Kidney (tissue), 22 donors: Measurements from ENCODE around the gene CPT2. TPM values are rescaled to one million over a fixed set of nuclear protein-coding genes. Genes with fewer than 3 reads are reported as not detected.

Source experiments
- DNase-seq, 5 donors: peaks; one replicate each; pipeline ENCODE4 v3.0.0-alpha.2; 2013 to 2020
- FAIRE-seq: peaks from 2 replicates; lab custom pipeline; 2012; peaks lifted over from hg19 to GRCh38; lab: Jason Lieb, UNC
- H3K27ac ChIP-seq, 2 donors: one replicate each; pipeline ENCODE4 v1.7.0; 2013; ENCODE audit warnings: low read depth in 2 of 2, low read length in 2 of 2, inconsistent platforms in 1 of 2
- H3K27me3 ChIP-seq: one replicate; pipeline ENCODE4 v1.7.1; 2013; ENCODE audit warnings: low read length, inconsistent platforms; ENCODE audit not compliant: control insufficient read depth, insufficient read depth
- H3K36me3 ChIP-seq, 3 donors: one replicate each; pipeline versions ENCODE4 v1.7.0 to v1.7.1; 2013; ENCODE audit warnings: low read length in 3 of 3, control low read depth in 1 of 3, inconsistent platforms in 1 of 3; ENCODE audit not compliant: insufficient read depth in 3 of 3, control insufficient read depth in 2 of 3
- H3K4me1 ChIP-seq, 3 donors: one replicate each; pipeline versions ENCODE4 v1.7.0 to v1.7.1; 2013; ENCODE audit warnings: low read length in 3 of 3, inconsistent platforms in 1 of 3, low read depth in 1 of 3; ENCODE audit not compliant: control insufficient read depth in 2 of 3, insufficient read depth in 2 of 3
- H3K4me3 ChIP-seq, 3 donors: one replicate each; pipeline versions ENCODE4 v1.7.0 to v1.8.1; 2013; ENCODE audit warnings: low read length in 3 of 3, control low read depth in 1 of 3, inconsistent platforms in 1 of 3
- H3K9ac ChIP-seq, 3 donors: one replicate each; pipeline versions ENCODE4 v1.7.0 to v1.7.1; 2013; ENCODE audit warnings: low read length in 3 of 3, control low read depth in 1 of 3, inconsistent platforms in 1 of 3
- H3K9me3 ChIP-seq, 3 donors: one replicate each; pipeline versions ENCODE4 v1.7.0 to v1.7.1; 2013; ENCODE audit warnings: low read length in 3 of 3, control low read depth in 1 of 3, inconsistent platforms in 1 of 3; ENCODE audit not compliant: control insufficient read depth in 2 of 3, insufficient read depth in 1 of 3
- intact Hi-C: fragments of 100-400 bp; cut with DNase I; formaldehyde crosslinking; loops from one replicate; pipeline ENCODE4 v1.11.1; 2022
- long read RNA-seq, 10 donors: library from polyadenylated mRNA in 1 of 10; unstranded in 1 of 10; transcript quantifications; one replicate each; pipeline ENCODE4 v2.0.0 and lab custom pipeline, GENCODE V29; 2021 to 2026
- polyA plus RNA-seq: library from polyadenylated mRNA; stranded (reverse); fragments of 350-450 nt; fragmentation: Illumina TruSeq; extraction: RNeasy Lipid Tissue Mini Kit (QIAGEN cat#74804); gene quantifications from one replicate; pipeline ENCODE4 v1.2.3, GENCODE V29; 2014; ENCODE audit warnings: low read depth, low replicate concordance; ENCODE audit not compliant: insufficient read depth
- total RNA-seq: library from RNA; stranded (reverse); fragmentation: NEBNext Ultra II Directional; extraction: Animal tissue kit (Norgen Biotek cat#: 25700); gene quantifications from one replicate; pipeline ENCODE4 v1.2.1, GENCODE V29; 2021
- TF ChIP-seq, protein P1 (sequence below): IDR thresholded peaks from 3 replicates; pipeline ENCODE4 v1.5.1; 2012; ENCODE audit warnings: mild to moderate bottlenecking, moderate library complexity, borderline replicate concordance; ENCODE audit not compliant: insufficient read depth; ENCODE audit errors: extremely low read depth
- donor health status: control.
- donor health status: control.
- donor health status: control.
- donor health status: control.
- donor health status: control.
- donor health status: DM: yes; HTN: yes; CAD: no.
- donor health status: Normal renal cell carcinoma (clear cell type).

Gene CPT2
- total RNA-seq: 24.2 TPM
- 57.7 TPM for polyA plus RNA-seq
- long read RNA-seq, donor 1, full-length matches to known transcripts: 5 of 11 reads
- long read RNA-seq, donor 1, partial matches to known transcripts: 6 of 11 reads
- long read RNA-seq, donor 1, other reads (novel, unspliced or antisense): 0 of 11 reads
- long read RNA-seq, donor 2, full-length matches to known transcripts: 7 of 7 reads
- long read RNA-seq, donor 2, partial matches to known transcripts: 0 of 7 reads
- long read RNA-seq, donor 2, other reads (novel, unspliced or antisense): 0 of 7 reads
- long read RNA-seq, donor 3, full-length matches to known transcripts: 14 of 25 reads
- long read RNA-seq, donor 3, partial matches to known transcripts: 11 of 25 reads
- long read RNA-seq, donor 3, other reads (novel, unspliced or antisense): 0 of 25 reads
- long read RNA-seq, donor 4, full-length matches to known transcripts: 8 of 13 reads
- long read RNA-seq, donor 4, partial matches to known transcripts: 5 of 13 reads
- long read RNA-seq, donor 4, other reads (novel, unspliced or antisense): 0 of 13 reads
- long read RNA-seq, donor 5, full-length matches to known transcripts: 1 of 1 reads
- long read RNA-seq, donor 5, partial matches to known transcripts: 0 of 1 reads
- long read RNA-seq, donor 5, other reads (novel, unspliced or antisense): 0 of 1 reads
- long read RNA-seq, donor 6, partial matches to known transcripts: 88 of 138 reads
- long read RNA-seq, donor 6, other reads (novel, unspliced or antisense): 50 of 138 reads
- long read RNA-seq, donor 7, transcript CPT2-201 (5 exons, 3,094 nt): major isoform, 20 of 32 reads
- long read RNA-seq, donor 7, partial matches to known transcripts: 9 of 32 reads
- long read RNA-seq, donor 7, other reads (novel, unspliced or antisense): 0 of 32 reads
- long read RNA-seq, donor 8, full-length matches to known transcripts: 7 of 74 reads
- long read RNA-seq, donor 8, partial matches to known transcripts: 67 of 74 reads
- long read RNA-seq, donor 8, other reads (novel, unspliced or antisense): 0 of 74 reads
- long read RNA-seq, donor 9, full-length matches to known transcripts: 7 of 14 reads
- long read RNA-seq, donor 9, partial matches to known transcripts: 7 of 14 reads
- long read RNA-seq, donor 9, other reads (novel, unspliced or antisense): 0 of 14 reads
- long read RNA-seq, donor 10, full-length matches to known transcripts: 17 of 213 reads
- long read RNA-seq, donor 10, partial matches to known transcripts: 140 of 213 reads
- long read RNA-seq, donor 10, other reads (novel, unspliced or antisense): 56 of 213 reads

DNA sequence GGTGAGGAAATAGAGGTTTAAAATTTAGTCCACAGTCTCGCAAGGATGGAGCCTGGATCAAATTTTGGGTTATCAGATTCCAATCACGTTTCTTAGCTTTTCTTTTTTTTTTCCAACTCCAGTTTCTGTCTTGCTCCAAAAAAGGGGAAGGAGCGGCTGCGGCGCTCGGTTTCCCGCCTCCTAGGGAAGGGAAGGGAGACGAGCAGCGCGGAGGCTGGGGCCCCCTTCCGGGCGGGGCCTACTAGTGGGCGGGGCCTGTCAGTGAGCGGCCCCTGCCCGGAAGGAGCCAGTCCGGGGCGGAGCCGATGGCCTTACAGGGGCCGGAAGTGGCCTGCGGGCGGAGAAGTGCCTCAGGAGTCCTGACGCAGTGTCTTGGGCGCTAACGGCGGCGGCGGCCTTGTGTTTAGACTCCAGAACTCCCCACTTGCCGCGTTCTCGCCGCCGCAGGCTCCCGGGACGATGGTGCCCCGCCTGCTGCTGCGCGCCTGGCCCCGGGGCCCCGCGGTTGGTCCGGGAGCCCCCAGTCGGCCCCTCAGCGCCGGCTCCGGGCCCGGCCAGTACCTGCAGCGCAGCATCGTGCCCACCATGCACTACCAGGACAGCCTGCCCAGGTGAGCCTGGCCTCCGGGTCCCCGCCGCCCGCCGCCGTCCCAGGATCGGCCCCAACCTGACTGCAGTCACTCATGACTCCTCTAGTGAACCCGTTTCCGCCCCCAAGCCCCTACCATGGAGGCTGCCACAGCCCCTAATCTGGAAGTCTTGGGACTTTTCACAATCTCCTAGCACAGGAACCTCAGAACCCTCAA lies at the start of gene CPT2:
Gene CPT2, plus strand, starts transcription at position 340 of the 806 bp plus-strand sequence. Its CDS starts 120 bp downstream, at position 460.
- no peak for FAIRE-seq

DNA sequence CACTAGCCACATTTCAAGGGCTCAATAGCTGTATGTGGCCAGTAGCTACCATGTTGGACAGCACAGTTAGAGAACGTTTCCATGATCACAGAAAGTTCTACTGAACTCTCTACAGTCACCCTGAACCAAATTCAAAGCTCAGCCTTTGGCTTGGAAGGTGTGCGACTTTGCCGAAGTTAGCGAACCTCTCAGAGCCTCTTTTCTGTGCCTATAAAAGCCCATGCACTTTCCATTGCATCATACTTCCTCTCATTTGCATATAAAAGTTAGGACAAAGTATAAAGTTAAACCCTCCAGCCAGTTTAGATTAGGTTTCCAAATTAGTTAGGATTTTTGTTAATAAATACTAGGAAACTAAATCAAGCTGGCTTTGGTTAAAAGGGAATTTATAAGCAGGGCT lies 49.5 kb upstream of the CPT2 start:
- FAIRE-seq (peak; percentile 78), DNase-seq (peak in 2 of 5 donors; percentile 37 to 43)
- Histone ChIP-seq H3K36me3 (no peaks in the 10 kb centered on the region), H3K4me1 (peaks cover 0 to 10% (median 10%) of the 10 kb centered on the region in 3 donors), H3K4me3 (no peak overlapping the region), H3K27ac (peak overlapping the region; percentile 85 to 98), H3K9ac (no peak overlapping the region), H3K9me3 (no peaks in the 10 kb centered on the region), H3K27me3 (no peaks in the 10 kb centered on the region)
- intact Hi-C loops: no loop called here
- TF ChIP-seq, protein P1, sequence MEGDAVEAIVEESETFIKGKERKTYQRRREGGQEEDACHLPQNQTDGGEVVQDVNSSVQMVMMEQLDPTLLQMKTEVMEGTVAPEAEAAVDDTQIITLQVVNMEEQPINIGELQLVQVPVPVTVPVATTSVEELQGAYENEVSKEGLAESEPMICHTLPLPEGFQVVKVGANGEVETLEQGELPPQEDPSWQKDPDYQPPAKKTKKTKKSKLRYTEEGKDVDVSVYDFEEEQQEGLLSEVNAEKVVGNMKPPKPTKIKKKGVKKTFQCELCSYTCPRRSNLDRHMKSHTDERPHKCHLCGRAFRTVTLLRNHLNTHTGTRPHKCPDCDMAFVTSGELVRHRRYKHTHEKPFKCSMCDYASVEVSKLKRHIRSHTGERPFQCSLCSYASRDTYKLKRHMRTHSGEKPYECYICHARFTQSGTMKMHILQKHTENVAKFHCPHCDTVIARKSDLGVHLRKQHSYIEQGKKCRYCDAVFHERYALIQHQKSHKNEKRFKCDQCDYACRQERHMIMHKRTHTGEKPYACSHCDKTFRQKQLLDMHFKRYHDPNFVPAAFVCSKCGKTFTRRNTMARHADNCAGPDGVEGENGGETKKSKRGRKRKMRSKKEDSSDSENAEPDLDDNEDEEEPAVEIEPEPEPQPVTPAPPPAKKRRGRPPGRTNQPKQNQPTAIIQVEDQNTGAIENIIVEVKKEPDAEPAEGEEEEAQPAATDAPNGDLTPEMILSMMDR: no peak

More for the DNA sequence above, at the start of gene CPT2:
- peak within 1 kb of the TSS; percentile 50 to 98 (median 95) for H3K9ac ChIP-seq
- H3K4me1 ChIP-seq: peaks cover 0 to 16% (median 9%) of the 10 kb centered on the region in 3 donors
- peak; percentile 91 to 99 (median 95) for DNase-seq
- H3K27me3 ChIP-seq: no peaks in the 10 kb centered on the region
- TF ChIP-seq, protein P1: peak; percentile 16
- H3K27ac ChIP-seq: peak within 1 kb of the TSS; percentile 88 to 97
- intact Hi-C loops: no loop called here
- no peaks in the 10 kb centered on the region for H3K9me3 ChIP-seq
- H3K4me3 ChIP-seq: peak within 1 kb of the TSS; percentile 79 to 95 (median 94)
- H3K36me3 ChIP-seq: peaks cover 5 to 9% (median 5%) of the 10 kb centered on the region in 3 donors

DNA sequence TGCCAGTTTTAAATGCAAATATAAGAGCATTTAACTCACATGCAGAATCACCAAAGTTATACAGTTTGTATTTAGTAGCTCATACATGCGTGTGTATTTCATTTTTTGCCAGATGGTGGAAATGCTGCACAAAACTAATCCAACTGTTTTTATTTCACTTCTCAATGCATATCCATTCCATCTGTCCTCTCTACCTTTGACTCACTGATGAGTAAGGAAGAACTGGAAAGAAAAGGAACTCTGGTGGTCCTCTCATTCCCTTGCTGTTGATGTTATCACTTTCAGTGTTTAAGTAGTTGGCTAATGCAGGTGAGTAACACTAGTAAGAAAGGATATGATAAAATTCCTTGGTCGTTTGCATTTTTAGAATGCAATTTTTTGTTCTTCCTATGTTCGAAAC lies 48.5 kb upstream of the CPT2 start:
- H3K27me3 ChIP-seq: no peaks in the 10 kb centered on the region
- H3K36me3 ChIP-seq: no peaks in the 10 kb centered on the region
- H3K4me1 ChIP-seq: peaks cover 0 to 10% (median 7%) of the 10 kb centered on the region in 3 donors
- H3K27ac ChIP-seq: no peak overlapping the region
- no peak overlapping the region for H3K9ac ChIP-seq
- no peak for DNase-seq
- TF ChIP-seq, protein P1: no peak
- H3K9me3 ChIP-seq: no peaks in the 10 kb centered on the region
- no peak for FAIRE-seq
- H3K4me3 ChIP-seq: no peak overlapping the region
- intact Hi-C loops: no loop called here
